GM15510 (cell line): ENCODE measurements around the gene FAXDC2.

Source experiments
- POLR2A ChIP-seq: IDR thresholded peaks from 3 replicates; pipeline ENCODE4 v1.6.1; 2011; ENCODE audit warnings: borderline replicate concordance; ENCODE audit not compliant: insufficient read length; ENCODE audit errors: extremely low read depth

Gene FAXDC2

DNA sequence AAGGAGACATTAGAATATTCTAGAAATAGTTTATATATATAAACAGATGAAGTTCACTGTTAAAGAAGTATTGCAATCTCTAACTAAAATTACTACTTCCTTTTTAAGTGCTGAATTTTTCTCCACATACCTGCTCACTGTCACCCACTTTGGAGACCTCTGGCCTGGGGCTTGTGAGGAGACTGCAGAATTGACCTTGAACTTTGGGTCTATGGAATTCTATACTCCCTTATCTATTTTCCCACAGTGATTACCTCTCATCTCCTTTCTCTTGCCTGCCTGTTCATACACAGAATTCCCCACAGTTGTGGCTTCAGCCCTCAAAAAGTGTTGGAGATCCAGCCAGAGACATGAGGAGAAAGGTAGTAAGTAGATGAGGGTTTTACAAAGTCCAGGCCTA is 49.8 kb downstream of the FAXDC2 start:
- TF ChIP-seq POLR2A, result no peak

GRCh38 chr5:154797762-154798161 is 52.6 kb downstream of the FAXDC2 start:
- no peak for TF ChIP-seq POLR2A

DNA sequence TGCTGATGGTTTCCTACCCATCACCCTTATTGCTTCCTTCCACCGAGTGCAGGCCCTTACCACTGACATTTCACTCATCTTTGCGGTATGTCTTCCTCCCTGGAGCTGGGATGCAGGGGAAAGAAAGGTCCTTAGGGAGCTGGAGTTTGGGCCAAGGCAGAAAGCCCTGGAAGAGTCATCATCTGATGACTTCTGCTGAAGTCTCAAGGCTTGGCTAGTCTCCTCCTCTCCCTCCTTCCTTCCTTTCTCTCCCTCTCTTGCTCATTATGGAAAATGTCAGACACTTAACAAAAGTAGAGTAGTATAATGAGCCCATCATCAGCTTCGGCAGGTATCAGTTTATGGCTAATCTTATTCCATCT is 55.2 kb downstream of the FAXDC2 start:
- TF ChIP-seq POLR2A, result no peak

GRCh38 chr5:154794525-154795234 is 55.7 kb downstream of the FAXDC2 start:
- TF ChIP-seq POLR2A, result no peak

DNA sequence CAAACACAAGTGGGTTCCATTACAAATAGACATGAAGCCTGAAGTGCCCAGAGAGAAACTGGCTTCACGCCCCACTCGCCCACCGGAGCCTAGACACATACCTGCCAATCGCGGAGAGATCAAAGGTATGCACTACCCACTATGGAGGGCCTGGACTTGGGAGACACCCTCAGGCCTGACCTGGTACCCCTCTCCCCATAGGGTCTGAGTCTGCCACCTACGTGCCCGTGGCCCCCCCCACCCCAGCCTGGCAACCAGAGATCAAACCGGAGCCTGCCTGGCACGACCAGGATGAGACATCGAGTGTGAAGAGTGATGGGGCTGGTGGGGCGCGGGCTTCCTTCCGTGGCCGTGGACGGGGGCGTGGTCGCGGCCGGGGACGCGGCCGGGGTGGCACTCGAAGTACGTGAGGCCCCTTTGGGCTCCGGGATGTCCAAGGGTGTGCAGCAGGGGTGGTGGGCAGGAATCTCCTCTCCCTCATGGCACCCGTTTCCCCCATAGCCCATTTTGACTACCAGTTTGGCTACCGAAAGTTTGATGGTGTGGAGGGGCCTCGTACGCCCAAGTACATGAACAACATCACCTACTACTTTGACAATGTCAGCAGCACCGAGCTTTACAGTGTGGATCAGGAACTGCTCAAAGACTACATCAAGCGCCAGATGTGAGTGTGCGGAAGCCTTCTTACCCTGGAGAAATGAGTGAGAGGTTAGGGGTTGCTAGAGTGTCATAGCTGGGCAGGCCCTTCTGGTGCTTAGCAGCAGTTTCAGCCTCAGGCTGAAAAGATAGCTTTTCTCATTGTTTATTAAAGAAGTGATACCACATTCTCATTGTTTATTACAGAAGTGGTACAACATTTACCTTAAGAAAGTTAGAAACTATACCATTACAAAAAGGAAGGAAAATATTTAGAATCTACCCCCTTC is 56.5 kb downstream of the FAXDC2 start:
- no peak for TF ChIP-seq POLR2A

GRCh38 chr5:154791535-154791934 is 58.9 kb downstream of the FAXDC2 start:
- TF ChIP-seq POLR2A, result no peak

GRCh38 chr5:154788212-154788611 is 62.2 kb downstream of the FAXDC2 start:
- no peak for TF ChIP-seq POLR2A

DNA sequence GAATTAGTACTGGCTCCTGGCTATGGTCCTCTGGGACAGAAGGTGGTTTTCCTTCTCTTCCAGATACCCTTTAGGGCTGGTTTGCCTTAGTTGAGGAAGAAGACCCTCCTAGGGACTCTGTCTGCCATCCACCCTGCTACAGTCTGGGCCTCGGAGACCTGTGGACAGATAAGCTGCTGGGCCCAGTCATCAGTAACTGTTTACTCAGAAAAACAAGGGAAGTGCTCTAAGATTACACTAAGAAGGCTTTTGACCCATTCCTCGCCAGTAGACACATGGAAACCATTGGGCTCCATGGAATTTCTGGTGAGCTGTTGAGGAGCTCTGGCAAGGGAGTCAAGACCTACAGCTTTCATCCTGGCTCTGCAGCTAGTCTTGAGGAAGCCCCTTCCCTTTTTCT is 64.0 kb downstream of the FAXDC2 start:
- TF ChIP-seq POLR2A, result no peak

DNA sequence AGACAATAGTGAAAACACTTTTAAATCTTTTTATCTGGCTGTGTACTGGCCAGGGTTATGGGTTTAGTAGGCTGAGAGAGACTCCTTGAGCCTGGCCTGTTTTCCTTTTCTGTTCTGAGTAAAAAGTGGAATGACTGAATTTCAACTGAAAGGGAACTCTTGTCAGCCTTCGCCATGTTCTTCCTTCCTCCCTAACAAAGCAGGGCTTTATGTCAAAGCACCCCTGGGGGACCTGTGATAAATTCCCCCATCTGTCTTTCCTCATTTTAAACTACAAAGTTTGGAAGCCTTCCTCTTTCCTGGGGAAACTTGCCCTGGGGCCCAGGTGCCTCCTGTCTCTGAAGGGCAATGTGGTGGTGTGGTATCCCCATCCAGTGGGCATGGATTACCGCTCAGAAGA is 65.5 kb downstream of the FAXDC2 start:
- no peak for TF ChIP-seq POLR2A

- no peak for TF ChIP-seq POLR2A
Measured at GRCh38 chr5:154783774-154784460, 66.5 kb downstream of the FAXDC2 start.

- TF ChIP-seq POLR2A, result no peak
Measured at GRCh38 chr5:154782812-154783592, 67.4 kb downstream of the FAXDC2 start.

GRCh38 chr5:154782326-154782725 is 68.1 kb downstream of the FAXDC2 start:
- TF ChIP-seq POLR2A, result no peak

GRCh38 chr5:154780128-154780527 is 70.3 kb downstream of the FAXDC2 start:
- no peak for TF ChIP-seq POLR2A

DNA sequence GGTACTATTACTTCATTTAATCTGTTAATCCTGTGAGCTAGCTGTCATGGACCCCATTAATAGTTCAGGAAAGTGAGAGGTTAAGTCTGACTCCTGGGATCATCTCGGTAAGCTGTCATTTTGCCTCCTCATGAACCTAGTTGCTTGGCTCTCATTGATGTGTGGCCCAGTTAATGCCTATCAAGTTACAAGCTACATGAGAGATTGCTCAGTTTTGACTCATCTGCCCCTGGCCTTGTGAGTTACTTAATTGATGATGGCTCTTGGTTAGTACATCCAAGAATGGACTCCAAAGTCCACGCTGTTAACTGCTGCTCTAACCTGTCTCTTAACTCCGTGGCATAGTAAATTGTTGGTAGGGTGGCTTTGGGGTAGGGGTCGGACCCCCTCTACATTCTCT is 71.3 kb downstream of the FAXDC2 start:
- TF ChIP-seq POLR2A, result no peak
